K562 treated with DMSO at 1 percent for 12 hours (cell line): ENCODE results near the gene GEMIN2. TPM values are rescaled to one million over a fixed set of nuclear protein-coding genes. Genes with fewer than 3 reads are reported as not detected.

Experiments
- total RNA-seq: library from RNA; unstranded; fragments of 300-600 nt; gene quantifications from 2 replicates; pipeline ENCODE4 v1.2.3, GENCODE V29; 2022; ENCODE audit not compliant: insufficient read depth

GEMIN2 gene
- 10.4 and 17.7 TPM in 2 replicates for total RNA-seq

GRCh38 chr14:39114073-39114838, at the start of gene GEMIN2:
Gene GEMIN2 (plus strand): TSS chr14:39114323. CDS start chr14:39114339, 16 bp downstream.

GRCh38 chr14:39102969-39103957, 10.9 kb upstream of the GEMIN2 start, which contains the start of gene SEC23A:
Gene SEC23A (minus strand): TSS chr14:39103235. CDS start chr14:39096118, 7,117 bp downstream.

GRCh38 chr14:39174560-39175444, 60.7 kb downstream of the GEMIN2 start, which contains the start of gene PNN:
Gene PNN (plus strand): TSS chr14:39175254. CDS start chr14:39175280, 26 bp downstream.

Other genes with a start within 250 kb of the GEMIN2 start
- 7.0 and 26.3 TPM in 2 replicates for gene SEC23A, start 11.1 kb upstream of the GEMIN2 start, total RNA-seq
- gene TRAPPC6B, start 56.0 kb downstream of the GEMIN2 start, total RNA-seq: 4.9 and 22.1 TPM in 2 replicates
- gene PNN, start 60.9 kb downstream of the GEMIN2 start, total RNA-seq: 13.9 and 46.3 TPM in 2 replicates
- gene MIA2, start 119.6 kb downstream of the GEMIN2 start, total RNA-seq: 4.3 and 9.0 TPM in 2 replicates